Keratinocyte (primary cell): ENCODE results near the gene SLC12A9. TPM values are rescaled to one million over a fixed set of nuclear protein-coding genes. Genes with fewer than 3 reads are reported as not detected.

Source experiments
- DNase-seq: peaks from one replicate; pipeline ENCODE4 v3.0.0-alpha.2; 2011; ENCODE audit warnings: low read depth, missing footprints, low spot score
- FAIRE-seq: peaks from 2 replicates; lab custom pipeline; 2011; peaks lifted over from hg19 to GRCh38; lab: Jason Lieb, UNC
- H2AFZ ChIP-seq: 2 replicates; pipeline ENCODE4 v1.6.0; 2012; ENCODE audit warnings: low read length, control low read depth, inconsistent platforms; ENCODE audit not compliant: control insufficient read depth
- H3K27ac ChIP-seq: 2 replicates; pipeline ENCODE4 v1.5.1; 2011; ENCODE audit warnings: low read length; ENCODE audit not compliant: control insufficient read depth, insufficient read depth
- H3K27me3 ChIP-seq: 3 replicates; pipeline ENCODE4 v1.6.0; 2011; ENCODE audit warnings: low read length; ENCODE audit not compliant: control insufficient read depth, insufficient read depth; ENCODE audit errors: extremely low read depth
- H3K36me3 ChIP-seq, 2 experiments: 2 replicates in 1 of 2; 3 replicates in 1 of 2; pipeline ENCODE4 v1.5.1; 2011; ENCODE audit warnings: low read length in 2 of 2, mild to moderate bottlenecking in 1 of 2; ENCODE audit not compliant: control insufficient read depth in 2 of 2, insufficient read depth in 2 of 2; ENCODE audit errors: extremely low read depth in 1 of 2
- H3K4me1 ChIP-seq: 3 replicates; pipeline ENCODE4 v1.5.1; 2011; ENCODE audit warnings: low read length; ENCODE audit not compliant: control insufficient read depth, insufficient read depth; ENCODE audit errors: extremely low read depth
- H3K4me2 ChIP-seq: 3 replicates; pipeline ENCODE4 v1.6.0; 2011; ENCODE audit warnings: low read depth, low read length; ENCODE audit not compliant: control insufficient read depth, insufficient read depth; ENCODE audit errors: extremely low read depth
- H3K4me3 ChIP-seq, 3 experiments: fragments of 200-600 bp in 1 of 3; sonication (generic) in 1 of 3; 2 replicates in 2 of 3; 3 replicates in 1 of 3; pipeline ENCODE4 v1.5.1; 2011 to 2016; ENCODE audit warnings: low read length in 3 of 3, mild to moderate bottlenecking in 3 of 3, control low read depth in 2 of 3, inconsistent platforms in 1 of 3, low read depth in 1 of 3, mixed read lengths in 1 of 3, mixed run types in 1 of 3, moderate library complexity in 1 of 3; ENCODE audit not compliant: control insufficient read depth in 2 of 3, insufficient read depth in 2 of 3; ENCODE audit errors: extremely low read depth in 1 of 3
- H3K79me2 ChIP-seq: 2 replicates; pipeline ENCODE4 v1.6.0; 2012; ENCODE audit warnings: low read length; ENCODE audit not compliant: control insufficient read depth, insufficient read depth
- H3K9ac ChIP-seq: 3 replicates; pipeline ENCODE4 v1.6.0; 2011; ENCODE audit warnings: low read length; ENCODE audit not compliant: control insufficient read depth, insufficient read depth; ENCODE audit errors: extremely low read depth
- H3K9me1 ChIP-seq: 3 replicates; pipeline ENCODE4 v1.6.0; 2011; ENCODE audit warnings: low read length; ENCODE audit not compliant: control insufficient read depth, insufficient read depth; ENCODE audit errors: extremely low read depth
- H3K9me3 ChIP-seq: 2 replicates; pipeline ENCODE4 v1.5.1; 2012; ENCODE audit warnings: low read depth, low read length; ENCODE audit not compliant: control insufficient read depth
- H4K20me1 ChIP-seq: 3 replicates; pipeline ENCODE4 v1.6.0; 2011; ENCODE audit warnings: low read length; ENCODE audit not compliant: control insufficient read depth, insufficient read depth; ENCODE audit errors: extremely low read depth
- CTCF ChIP-seq, 3 experiments: IDR thresholded peaks in 1 of 3; conservative IDR thresholded peaks in 1 of 3; optimal IDR thresholded peaks in 1 of 3; 2 replicates in 2 of 3; 3 replicates in 1 of 3; pipeline versions ENCODE3 to v1.5.1; 2011; ENCODE audit warnings: low read length in 3 of 3, mild to moderate bottlenecking in 3 of 3, moderate library complexity in 2 of 3, control low read depth in 1 of 3, inconsistent platforms in 1 of 3; ENCODE audit not compliant: insufficient read depth in 2 of 3; ENCODE audit errors: extremely low read depth in 1 of 3
- EZH2 ChIP-seq: IDR thresholded peaks from one replicate; pipeline ENCODE4 v1.6.1; 2012; ENCODE audit warnings: inconsistent platforms, mild to moderate bottlenecking, low read length, moderate library complexity
- dilution Hi-C: fragments of 300-500 bp; cut with MboI; formaldehyde crosslinking; loops from one replicate; pipeline ENCODE4 v1.7.0; 2020; ENCODE audit warnings: low sequenced_read_pairs; ENCODE audit not compliant: extremely low pct_ligation_motif_present
- polyA plus RNA-seq, 5 experiments: library from polyadenylated mRNA; depleted of rRNA in 3 of 5; stranded (reverse) in 3 of 5; stranded (forward) in 1 of 5; unstranded in 1 of 5; fragments of >200 nt; gene quantifications; 1 replicate in 1 of 5; 2 replicates in 3 of 5; 3 replicates in 1 of 5; pipeline versions ENCODE4 v1.2.1 to v1.2.3, GENCODE V29; 2011 to 2012; ENCODE audit warnings: missing spikeins in 2 of 5, low read depth in 1 of 5, low replicate concordance in 1 of 5

The SLC12A9 gene
- polyA plus RNA-seq, 1 donor (not counting 4 experiments of a cell fraction or from before 2014, with no cell fraction given): 19.8 TPM

GRCh38 chr7:100835903-100836811 lies 16.4 kb upstream of the SLC12A9 start:
- no peaks in the 10 kb centered on the region for H4K20me1 ChIP-seq
- peak overlapping the region; percentile 7 for H3K9ac ChIP-seq
- peak overlapping the region; percentile 69 for H3K4me2 ChIP-seq
- peak overlapping the region in 2 of 3 experiments; percentile 23 to 47 for H3K4me3 ChIP-seq
- DNase-seq (no peak), FAIRE-seq (no peak)
- no peak for TF ChIP-seq CTCF (optimal IDR thresholded peaks at IDR 0.05 in 1 of 3, IDR thresholded peaks at IDR 0.05 in 1 of 3, conservative IDR thresholded peaks at IDR 0.05 in 1 of 3; ENCODE audit: extremely low read depth in 1 of 3, insufficient read depth in 2 of 3, low read length in 3 of 3)
- TF ChIP-seq EZH2: no peak
- H2AFZ ChIP-seq: peak overlapping the region; percentile 80
- H3K4me1 ChIP-seq: peaks cover 17% of the 10 kb centered on the region
- no peaks in the 10 kb centered on the region for H3K9me3 ChIP-seq
- no peaks in the 10 kb centered on the region for H3K79me2 ChIP-seq
- H3K27me3 ChIP-seq: no peaks in the 10 kb centered on the region
- H3K9me1 ChIP-seq: no peaks in the 10 kb centered on the region
- dilution Hi-C loops: no loop called here
- H3K27ac ChIP-seq: peak overlapping the region; percentile 60
- no peaks in the 10 kb centered on the region for H3K36me3 ChIP-seq

- FAIRE-seq: no peak
- H3K36me3 ChIP-seq: no peaks in the 10 kb centered on the region
- H3K4me2 ChIP-seq: peak overlapping the region; percentile 65
- dilution Hi-C loops: no loop called here
- DNase-seq: no peak
- H3K9me3 ChIP-seq: no peaks in the 10 kb centered on the region
- peaks cover 17% of the 10 kb centered on the region for H3K4me1 ChIP-seq
- H4K20me1 ChIP-seq: no peaks in the 10 kb centered on the region
- no peaks in the 10 kb centered on the region for H3K9me1 ChIP-seq
- peak overlapping the region in 2 of 3 experiments; percentile 35 to 57 for H3K4me3 ChIP-seq
- peak overlapping the region; percentile 69 for H3K27ac ChIP-seq
- peak overlapping the region; percentile 63 for H3K9ac ChIP-seq
- no peaks in the 10 kb centered on the region for H3K27me3 ChIP-seq
- TF ChIP-seq EZH2 (no peak), CTCF (optimal IDR thresholded peaks at IDR 0.05 in 1 of 3, IDR thresholded peaks at IDR 0.05 in 1 of 3, conservative IDR thresholded peaks at IDR 0.05 in 1 of 3; ENCODE audit: extremely low read depth in 1 of 3, insufficient read depth in 2 of 3, low read length in 3 of 3) (no peak)
- H2AFZ ChIP-seq: peak overlapping the region; percentile 88
- H3K79me2 ChIP-seq: no peaks in the 10 kb centered on the region
Observed at GRCh38 chr7:100836812-100837098, 15.8 kb upstream of the SLC12A9 start.
